PC-3 (cell line): Measurements from ENCODE around the gene VPS13C.

Source experiments
- EZH2phosphoT487 ChIP-seq: fragments of 300-600 bp; sonication (generic); IDR thresholded peaks from 2 replicates; pipeline ENCODE4 v1.6.1; 2018; ENCODE audit warnings: mild to moderate bottlenecking, antibody characterized with exemption, low read length, borderline replicate concordance
- TF ChIP-seq, protein P1 (sequence below): fragments of 300-600 bp; sonication (generic); conservative IDR thresholded peaks from 2 replicates; pipeline ENCODE4 v1.5.1; 2017; ENCODE audit warnings: antibody characterized with exemption, low read depth, mild to moderate bottlenecking, low read length

DNA sequence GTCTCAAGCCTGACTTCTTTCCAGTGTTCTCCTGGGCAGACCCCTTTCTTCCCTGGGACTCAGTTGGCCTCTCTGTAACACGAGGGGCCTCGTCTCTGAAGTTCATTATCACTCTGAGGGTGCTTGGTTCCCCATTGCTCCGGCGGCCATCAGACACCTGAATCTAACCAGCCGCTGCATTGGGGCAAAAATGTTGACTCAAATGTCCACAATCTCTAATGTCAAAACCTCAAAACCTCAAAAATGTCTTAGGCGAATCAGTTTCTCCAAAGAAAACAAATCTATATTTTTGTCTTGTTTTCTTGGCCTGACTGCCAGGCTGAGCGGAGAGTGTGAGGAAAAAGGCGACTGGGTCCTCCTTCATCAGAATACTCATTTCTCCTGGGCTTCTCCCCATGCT lies 220.7 kb downstream of the VPS13C start:
- TF ChIP-seq, protein P1, sequence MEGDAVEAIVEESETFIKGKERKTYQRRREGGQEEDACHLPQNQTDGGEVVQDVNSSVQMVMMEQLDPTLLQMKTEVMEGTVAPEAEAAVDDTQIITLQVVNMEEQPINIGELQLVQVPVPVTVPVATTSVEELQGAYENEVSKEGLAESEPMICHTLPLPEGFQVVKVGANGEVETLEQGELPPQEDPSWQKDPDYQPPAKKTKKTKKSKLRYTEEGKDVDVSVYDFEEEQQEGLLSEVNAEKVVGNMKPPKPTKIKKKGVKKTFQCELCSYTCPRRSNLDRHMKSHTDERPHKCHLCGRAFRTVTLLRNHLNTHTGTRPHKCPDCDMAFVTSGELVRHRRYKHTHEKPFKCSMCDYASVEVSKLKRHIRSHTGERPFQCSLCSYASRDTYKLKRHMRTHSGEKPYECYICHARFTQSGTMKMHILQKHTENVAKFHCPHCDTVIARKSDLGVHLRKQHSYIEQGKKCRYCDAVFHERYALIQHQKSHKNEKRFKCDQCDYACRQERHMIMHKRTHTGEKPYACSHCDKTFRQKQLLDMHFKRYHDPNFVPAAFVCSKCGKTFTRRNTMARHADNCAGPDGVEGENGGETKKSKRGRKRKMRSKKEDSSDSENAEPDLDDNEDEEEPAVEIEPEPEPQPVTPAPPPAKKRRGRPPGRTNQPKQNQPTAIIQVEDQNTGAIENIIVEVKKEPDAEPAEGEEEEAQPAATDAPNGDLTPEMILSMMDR, result no peak
- no peak for TF ChIP-seq EZH2phosphoT487
